ENCODE measurements around the gene SBK3. TPM values are rescaled to one million over a fixed set of nuclear protein-coding genes. Genes with fewer than 3 reads are reported as not detected.

The SBK3 gene
- total and polyA plus RNA-seq, 10 of the 15 experiments (the other 5 are each of a cell fraction or from before 2014, with no cell fraction given): not detected

GRCh38 chr19:55516878-55517620, 28.3 kb downstream of the SBK3 start (continued):
- TF ChIP-seq, protein P1, sequence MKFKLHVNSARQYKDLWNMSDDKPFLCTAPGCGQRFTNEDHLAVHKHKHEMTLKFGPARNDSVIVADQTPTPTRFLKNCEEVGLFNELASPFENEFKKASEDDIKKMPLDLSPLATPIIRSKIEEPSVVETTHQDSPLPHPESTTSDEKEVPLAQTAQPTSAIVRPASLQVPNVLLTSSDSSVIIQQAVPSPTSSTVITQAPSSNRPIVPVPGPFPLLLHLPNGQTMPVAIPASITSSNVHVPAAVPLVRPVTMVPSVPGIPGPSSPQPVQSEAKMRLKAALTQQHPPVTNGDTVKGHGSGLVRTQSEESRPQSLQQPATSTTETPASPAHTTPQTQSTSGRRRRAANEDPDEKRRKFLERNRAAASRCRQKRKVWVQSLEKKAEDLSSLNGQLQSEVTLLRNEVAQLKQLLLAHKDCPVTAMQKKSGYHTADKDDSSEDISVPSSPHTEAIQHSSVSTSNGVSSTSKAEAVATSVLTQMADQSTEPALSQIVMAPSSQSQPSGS (IDR thresholded peaks at IDR 0.05; ENCODE audit: low read length): no peak
- TF ChIP-seq RAD21 (IDR thresholded peaks at IDR 0.05; ENCODE audit: insufficient read depth, low read depth, low read length) (peak; percentile 96), MEF2B (IDR thresholded peaks at IDR 0.05; ENCODE audit: partially characterized antibody, poor library complexity, severe bottlenecking) (no peak), ATF3 (IDR thresholded peaks at IDR 0.05; ENCODE audit: borderline replicate concordance, extremely low read depth, low read depth, low read length) (no peak), IKZF2 (IDR thresholded peaks at IDR 0.05) (no peak)
- TF ChIP-seq, protein P2, sequence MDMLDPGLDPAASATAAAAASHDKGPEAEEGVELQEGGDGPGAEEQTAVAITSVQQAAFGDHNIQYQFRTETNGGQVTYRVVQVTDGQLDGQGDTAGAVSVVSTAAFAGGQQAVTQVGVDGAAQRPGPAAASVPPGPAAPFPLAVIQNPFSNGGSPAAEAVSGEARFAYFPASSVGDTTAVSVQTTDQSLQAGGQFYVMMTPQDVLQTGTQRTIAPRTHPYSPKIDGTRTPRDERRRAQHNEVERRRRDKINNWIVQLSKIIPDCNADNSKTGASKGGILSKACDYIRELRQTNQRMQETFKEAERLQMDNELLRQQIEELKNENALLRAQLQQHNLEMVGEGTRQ (IDR thresholded peaks at IDR 0.05; ENCODE audit: borderline replicate concordance, low read depth, low read length): no peak

GRCh38 chr19:55508120-55508519, 37.2 kb downstream of the SBK3 start:
- no peaks in the 10 kb centered on the region for H3K79me2 ChIP-seq (ENCODE audit: control insufficient read depth, insufficient read depth, low read length)
- in situ Hi-C loops (cut with MboI): no loop called here
- DNase-seq (ENCODE audit: low read depth, low spot score) (no peak), ATAC-seq (no peak), FAIRE-seq (no peak)
- H3K4me1 ChIP-seq (ENCODE audit: control insufficient read depth, insufficient read depth, low read length): peaks cover 5% of the 10 kb centered on the region
- CTCF ChIA-PET: interaction anchor here (0.6 to 2.5 kb wide), 5 partner anchors 41 to 367 kb away, joined by 3 to 7 read pairs (median 6); no protein-coding TSS in a partner anchor
- SMC1A ChIA-PET (ENCODE audit: uncharacterized antibody, unreplicated experiment): interaction anchor here (1.0 kb wide), 1 partner anchor 116 kb away, joined by 3 read pairs; the partner anchor contains the start of gene ZNF784
- peaks cover 0 to 3% of the 10 kb centered on the region in 2 experiments; a peak in 2 of 4 replicates for H3K27me3 ChIP-seq (replicated peaks in 1 of 2; ENCODE audit: control insufficient read depth in 2 of 2, insufficient read depth in 2 of 2, low read length in 1 of 2)
- POLR2A ChIA-PET: no interaction called here
- RAD21 ChIA-PET (ENCODE audit: unreplicated experiment): interaction anchor here (0.6 to 3.2 kb wide), 2 partner anchors 40 to 124 kb away, joined by 3 to 10 read pairs; no protein-coding TSS in a partner anchor
- H3K4me2 ChIP-seq (ENCODE audit: control insufficient read depth, insufficient read depth): no peak overlapping the region
- H3K27ac ChIP-seq (ENCODE audit: control insufficient read depth, insufficient read depth): no peak overlapping the region
- H3K4me3 ChIP-seq: no peak overlapping the region
- H4K20me1 ChIP-seq (ENCODE audit: control insufficient read depth, insufficient read depth): no peaks in the 10 kb centered on the region
- TF ChIP-seq MYB (IDR thresholded peaks at IDR 0.05; ENCODE audit: borderline replicate concordance, low read depth, low read length): no peak
- no peak for TF ChIP-seq WRNIP1 (IDR thresholded peaks at IDR 0.05; ENCODE audit: borderline replicate concordance, low read depth, low read length)
- TF ChIP-seq MTA3 (IDR thresholded peaks at IDR 0.05; ENCODE audit: borderline replicate concordance, low read length): no peak
- no peak for TF ChIP-seq NFYB (IDR thresholded peaks at IDR 0.05; ENCODE audit: insufficient read depth, low read depth, low read length)
- no peak for TF ChIP-seq KLF5 (IDR thresholded peaks at IDR 0.05; ENCODE audit: partially characterized antibody)
- no peak for TF ChIP-seq RAD21 (IDR thresholded peaks at IDR 0.05; ENCODE audit: insufficient read depth, low read depth, low read length)
- no peak for TF ChIP-seq SREBF2 (IDR thresholded peaks at IDR 0.05; ENCODE audit: low read length)
- TF ChIP-seq STAT3 (IDR thresholded peaks at IDR 0.05; ENCODE audit: low read depth, low read length): no peak
- TF ChIP-seq NBN (IDR thresholded peaks at IDR 0.05): no peak
- TF ChIP-seq CHD4 (IDR thresholded peaks at IDR 0.05): no peak
- 71% methylated on average over 10 of the region's 10 CpGs for WGBS (ENCODE audit: insufficient coverage, insufficient replicate concordance, low lambda C conversion rate, missing lambda C conversion rate)
- H3K36me3 ChIP-seq (ENCODE audit: control insufficient read depth in 2 of 2, insufficient read depth in 2 of 2, low read length in 1 of 2): no peaks in the 10 kb centered on the region
- intact Hi-C loops (cut with micrococcal nuclease; ENCODE audit: unreplicated experiment): no loop called here
- H3K9me3 ChIP-seq (replicated peaks; ENCODE audit: control insufficient read depth, insufficient read depth, low read length): no peaks in the 10 kb centered on the region
- H3K9ac ChIP-seq (ENCODE audit: control insufficient read depth, insufficient read depth, low read length): no peak overlapping the region
- no TSS peak for BruUV-seq (replicated peaks)
- no peak overlapping the region for H2AFZ ChIP-seq (ENCODE audit: control insufficient read depth, low read depth, low read length)
